IMR-90 (cell line): Measurements from ENCODE around the gene AHSG. TPM values are rescaled to one million over a fixed set of nuclear protein-coding genes. Genes with fewer than 3 reads are reported as not detected.

Experiments used
- ATAC-seq: fragments of 200-7000 bp; cut with Tn5 transposase; 2 replicates; pipeline ENCODE4 v1.9.1; 2020; ENCODE audit warnings: low read depth, mild to moderate bottlenecking, moderate library complexity
- BruUV-seq: library from RNA; stranded (reverse); fragments of 400-500 nt; replicated peaks from 2 replicates; lab custom pipeline; 2021; lab: Mats Ljungman, UMichigan
- CTCF ChIA-PET: fragments of 300-600 bp; formaldehyde crosslinking; extraction: SDS; loops from one replicate; lab custom pipeline; 2021; ENCODE audit warnings: antibody characterized with exemption; lab: Yijun Ruan, JAX
- POLR2A ChIA-PET: fragments of 300-600 bp; sonication (Branson Sonifier 250); formaldehyde crosslinking; loops from one replicate; lab custom pipeline; 2022; ENCODE audit warnings: antibody characterized with exemption; ENCODE audit not compliant: unreplicated experiment; lab: Charles Lee
- DNase-seq: peaks from one replicate; pipeline ENCODE4 v3.0.0; 2013
- H2AFZ ChIP-seq: replicated peaks from 2 replicates; pipeline ENCODE3; 2013; ENCODE audit warnings: low read length, mild to moderate bottlenecking; ENCODE audit not compliant: poor library complexity
- H2AK5ac ChIP-seq: 2 replicates; pipeline ENCODE4 v1.6.1; 2013; ENCODE audit warnings: low read depth, low read length, inconsistent platforms
- H2AK9ac ChIP-seq: replicated peaks from 2 replicates; pipeline ENCODE3; 2013; ENCODE audit warnings: mild to moderate bottlenecking, low read depth, low read length, moderate library complexity; ENCODE audit not compliant: poor library complexity
- H2BK120ac ChIP-seq: 2 replicates; pipeline ENCODE4 v1.6.1; 2013; ENCODE audit warnings: low read depth, low read length, inconsistent platforms
- H2BK15ac ChIP-seq: 3 replicates; pipeline ENCODE4 v1.6.1; 2013; ENCODE audit warnings: low read depth, low read length, inconsistent platforms
- H2BK20ac ChIP-seq: 2 replicates; pipeline ENCODE4 v1.6.1; 2013; ENCODE audit warnings: low read depth, mild to moderate bottlenecking, inconsistent platforms, low read length, moderate library complexity
- H2BK5ac ChIP-seq: 2 replicates; pipeline ENCODE4 v1.6.1; 2013; ENCODE audit warnings: mild to moderate bottlenecking, low read depth, low read length, inconsistent platforms; ENCODE audit not compliant: poor library complexity, severe bottlenecking
- H3K14ac ChIP-seq: replicated peaks from 2 replicates; pipeline ENCODE4 v1.6.1; 2013; ENCODE audit warnings: low read depth, low read length, inconsistent platforms
- H3K18ac ChIP-seq: 2 replicates; pipeline ENCODE4 v1.6.1; 2013; ENCODE audit warnings: low read depth, low read length, control low read depth
- H3K23ac ChIP-seq: 2 replicates; pipeline ENCODE4 v1.6.1; 2013; ENCODE audit warnings: low read depth, low read length, inconsistent platforms
- H3K27ac ChIP-seq: 2 replicates; pipeline ENCODE4 v1.5.1; 2013; ENCODE audit warnings: mild to moderate bottlenecking, control low read depth, low read length; ENCODE audit not compliant: insufficient read depth
- H3K27me3 ChIP-seq: 2 replicates; pipeline ENCODE4 v1.6.1; 2013; ENCODE audit warnings: low read length; ENCODE audit not compliant: control insufficient read depth, insufficient read depth
- H3K36me3 ChIP-seq: 2 replicates; pipeline ENCODE4 v1.6.1; 2013; ENCODE audit warnings: low read length, mixed read lengths; ENCODE audit not compliant: control insufficient read depth, insufficient read depth
- H3K4ac ChIP-seq: 2 replicates; pipeline ENCODE4 v1.6.1; 2013; ENCODE audit warnings: low read depth, low read length, inconsistent platforms
- H3K4me1 ChIP-seq: 2 replicates; pipeline ENCODE4 v1.6.1; 2013; ENCODE audit warnings: low read length, mixed read lengths; ENCODE audit not compliant: control insufficient read depth, insufficient read depth
- H3K4me2 ChIP-seq: 2 replicates; pipeline ENCODE4 v1.6.1; 2013; ENCODE audit warnings: low read depth, mild to moderate bottlenecking, control low read depth, low read length, moderate library complexity
- H3K4me3 ChIP-seq: 2 replicates; pipeline ENCODE4 v1.5.1; 2013; ENCODE audit warnings: low read depth, mild to moderate bottlenecking, control low read depth, low read length, moderate library complexity; ENCODE audit not compliant: insufficient read depth
- H3K56ac ChIP-seq: 2 replicates; pipeline ENCODE4 v1.6.1; 2013; ENCODE audit warnings: low read length, inconsistent platforms; ENCODE audit not compliant: insufficient read depth; ENCODE audit errors: extremely low read depth
- H3K79me1 ChIP-seq, 2 experiments: 2 replicates each; pipeline ENCODE4 v1.6.1; 2013; ENCODE audit warnings: low read length in 2 of 2, inconsistent platforms in 1 of 2, low read depth in 1 of 2
- H3K9ac ChIP-seq: 2 replicates; pipeline ENCODE4 v1.6.1; 2013; ENCODE audit warnings: low read depth, low read length, control low read depth
- H3K9me1 ChIP-seq: 2 replicates; pipeline ENCODE4 v1.6.1; 2013; ENCODE audit warnings: low read length, inconsistent platforms; ENCODE audit not compliant: insufficient read depth
- H3K9me3 ChIP-seq: 2 replicates; pipeline ENCODE4 v1.6.1; 2013; ENCODE audit warnings: low read length; ENCODE audit not compliant: control insufficient read depth, insufficient read depth
- H4K20me1 ChIP-seq: 2 replicates; pipeline ENCODE4 v1.6.1; 2013; ENCODE audit warnings: low read length, inconsistent platforms; ENCODE audit not compliant: insufficient read depth
- H4K5ac ChIP-seq: 2 replicates; pipeline ENCODE4 v1.6.1; 2013; ENCODE audit warnings: mild to moderate bottlenecking, low read depth, low read length, control low read depth
- H4K8ac ChIP-seq, 2 experiments: 2 replicates each; pipeline ENCODE4 v1.6.1; 2013; ENCODE audit warnings: low read depth in 2 of 2, low read length in 2 of 2, control low read depth in 1 of 2, inconsistent platforms in 1 of 2
- H4K91ac ChIP-seq: 2 replicates; pipeline ENCODE4 v1.6.1; 2013; ENCODE audit warnings: low read depth, low read length, inconsistent platforms; ENCODE audit not compliant: insufficient read depth
- BHLHE40 ChIP-seq: fragments of 150-350 bp; IDR thresholded peaks from 2 replicates; pipeline ENCODE4 v1.6.1; 2016; ENCODE audit warnings: mild to moderate bottlenecking, low read depth, low read length
- FOS ChIP-seq: fragments of 150-350 bp; IDR thresholded peaks from 2 replicates; pipeline ENCODE4 v1.6.1; 2016; ENCODE audit warnings: low read depth, low read length
- POLR2A ChIP-seq: IDR thresholded peaks from 2 replicates; pipeline ENCODE4 v1.6.1; 2012; ENCODE audit warnings: mild to moderate bottlenecking, low read depth, low read length
- RAD21 ChIP-seq: IDR thresholded peaks from 2 replicates; pipeline ENCODE4 v1.6.1; 2012; ENCODE audit warnings: low read length, improper control_type of control experiment
- RCOR1 ChIP-seq: IDR thresholded peaks from 2 replicates; pipeline ENCODE4 v1.6.1; 2012; ENCODE audit warnings: mild to moderate bottlenecking, low read length, improper control_type of control experiment; ENCODE audit not compliant: insufficient replicate concordance
- SMC3 ChIP-seq: fragments of 150-350 bp; IDR thresholded peaks from 2 replicates; pipeline ENCODE4 v1.6.1; 2016; ENCODE audit warnings: low read depth, mild to moderate bottlenecking, antibody characterized with exemption, low read length, moderate library complexity
- WGBS, 2 experiments: methylation state at CpG; one replicate each; pipeline versions ENCODE4 v1.1.5 to v1.1.7; 2013; ENCODE audit warnings: missing lambda C conversion rate in 2 of 2; ENCODE audit not compliant: insufficient read length in 1 of 2; ENCODE audit errors: extremely low coverage in 2 of 2; 5-methylcytosine and 5-hydroxymethylcytosine counted together
- dilution Hi-C: fragments of 300-500 bp; cut with HindIII; formaldehyde crosslinking; loops from one replicate; pipeline ENCODE4 v1.14.3; 2018; ENCODE audit warnings: low sequenced_read_pairs; ENCODE audit not compliant: unreplicated experiment
- in situ Hi-C: fragments of 300-500 bp; cut with MboI; formaldehyde crosslinking; loops from 3 replicates; pipeline ENCODE4 v1.14.3; 2019; ENCODE audit warnings: low sequenced_read_pairs, inconsistent platforms, mixed read lengths
- intact Hi-C: fragments of 100-400 bp; cut with micrococcal nuclease; formaldehyde crosslinking; loops from 2 replicates; pipeline ENCODE4 v1.10.0; 2022
- polyA plus RNA-seq, 3 experiments: library from polyadenylated mRNA; depleted of rRNA; stranded (reverse); fragments of >200 nt; gene quantifications; 2 replicates each; pipeline ENCODE4 v1.2.3, GENCODE V29; 2012; ENCODE audit warnings: low replicate concordance in 1 of 3
- total RNA-seq: library from RNA; depleted of rRNA; stranded (reverse); fragments of >200 nt; gene quantifications from 2 replicates; pipeline ENCODE4 v1.2.3, GENCODE V29; 2012
- TF ChIP-seq, protein P1 (sequence below): fragments of 150-350 bp; IDR thresholded peaks from 2 replicates; pipeline ENCODE4 v1.6.1; 2016; ENCODE audit warnings: low read depth, mild to moderate bottlenecking, low read length, moderate library complexity, borderline replicate concordance
- TF ChIP-seq, protein P2 (sequence below): conservative IDR thresholded peaks from 2 replicates; pipeline ENCODE4 v1.5.1; 2012; ENCODE audit warnings: mild to moderate bottlenecking, low read depth, low read length, improper control_type of control experiment

Gene AHSG
- total and polyA plus RNA-seq, 2 of the 4 experiments (the other 2 are of a cell fraction) = not detected

DNA sequence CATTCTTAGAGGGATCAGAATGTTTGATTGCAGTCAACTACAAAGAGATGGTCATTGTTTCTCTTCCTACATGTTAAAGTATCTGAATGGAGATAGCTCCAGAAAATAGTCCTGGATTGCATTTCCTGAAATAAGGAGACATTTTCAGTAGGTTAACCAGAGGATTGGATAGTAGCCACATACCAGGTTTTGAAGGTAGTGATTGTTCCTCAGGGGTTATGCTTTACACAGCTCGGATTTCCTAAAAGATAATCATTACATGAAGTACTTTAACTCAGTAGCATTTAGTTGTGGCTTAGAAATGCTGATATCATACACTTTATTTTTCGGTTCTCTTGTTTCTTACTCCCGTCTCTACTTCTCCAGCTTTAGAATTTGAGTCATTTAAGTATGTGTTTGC, 32.1 kb upstream of the AHSG start:
- no peak overlapping the region for H2BK5ac ChIP-seq
- no peaks in the 10 kb centered on the region for H3K9me1 ChIP-seq
- no peak overlapping the region for H2AFZ ChIP-seq
- H3K79me1 ChIP-seq = peaks cover 0 to 3% of the 10 kb centered on the region in 2 experiments; a peak in 2 of 4 replicates
- H3K14ac ChIP-seq = no peak overlapping the region
- TF ChIP-seq RAD21 = no peak
- no peak for TF ChIP-seq SMC3
- TF ChIP-seq POLR2A = no peak
- TF ChIP-seq RCOR1 = no peak
- no peak for TF ChIP-seq FOS
- TF ChIP-seq, protein P1, sequence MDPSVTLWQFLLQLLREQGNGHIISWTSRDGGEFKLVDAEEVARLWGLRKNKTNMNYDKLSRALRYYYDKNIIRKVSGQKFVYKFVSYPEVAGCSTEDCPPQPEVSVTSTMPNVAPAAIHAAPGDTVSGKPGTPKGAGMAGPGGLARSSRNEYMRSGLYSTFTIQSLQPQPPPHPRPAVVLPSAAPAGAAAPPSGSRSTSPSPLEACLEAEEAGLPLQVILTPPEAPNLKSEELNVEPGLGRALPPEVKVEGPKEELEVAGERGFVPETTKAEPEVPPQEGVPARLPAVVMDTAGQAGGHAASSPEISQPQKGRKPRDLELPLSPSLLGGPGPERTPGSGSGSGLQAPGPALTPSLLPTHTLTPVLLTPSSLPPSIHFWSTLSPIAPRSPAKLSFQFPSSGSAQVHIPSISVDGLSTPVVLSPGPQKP = no peak
- TF ChIP-seq, protein P2, sequence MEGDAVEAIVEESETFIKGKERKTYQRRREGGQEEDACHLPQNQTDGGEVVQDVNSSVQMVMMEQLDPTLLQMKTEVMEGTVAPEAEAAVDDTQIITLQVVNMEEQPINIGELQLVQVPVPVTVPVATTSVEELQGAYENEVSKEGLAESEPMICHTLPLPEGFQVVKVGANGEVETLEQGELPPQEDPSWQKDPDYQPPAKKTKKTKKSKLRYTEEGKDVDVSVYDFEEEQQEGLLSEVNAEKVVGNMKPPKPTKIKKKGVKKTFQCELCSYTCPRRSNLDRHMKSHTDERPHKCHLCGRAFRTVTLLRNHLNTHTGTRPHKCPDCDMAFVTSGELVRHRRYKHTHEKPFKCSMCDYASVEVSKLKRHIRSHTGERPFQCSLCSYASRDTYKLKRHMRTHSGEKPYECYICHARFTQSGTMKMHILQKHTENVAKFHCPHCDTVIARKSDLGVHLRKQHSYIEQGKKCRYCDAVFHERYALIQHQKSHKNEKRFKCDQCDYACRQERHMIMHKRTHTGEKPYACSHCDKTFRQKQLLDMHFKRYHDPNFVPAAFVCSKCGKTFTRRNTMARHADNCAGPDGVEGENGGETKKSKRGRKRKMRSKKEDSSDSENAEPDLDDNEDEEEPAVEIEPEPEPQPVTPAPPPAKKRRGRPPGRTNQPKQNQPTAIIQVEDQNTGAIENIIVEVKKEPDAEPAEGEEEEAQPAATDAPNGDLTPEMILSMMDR = no peak
- TF ChIP-seq BHLHE40 = no peak
- no peaks in the 10 kb centered on the region for H4K20me1 ChIP-seq
- H3K9ac ChIP-seq = no peak overlapping the region
- intact Hi-C loops = no loop called here
- no peaks in the 10 kb centered on the region for H3K9me3 ChIP-seq
- no peak overlapping the region for H2AK9ac ChIP-seq
- H2AK5ac ChIP-seq = no peak overlapping the region
- H3K4me1 ChIP-seq = no peaks in the 10 kb centered on the region; the same call in 1 of the 2 replicates
- no peak overlapping the region for H3K27ac ChIP-seq
- dilution Hi-C loops = no loop called here
- H4K8ac ChIP-seq = no peak overlapping the region
- H2BK120ac ChIP-seq = no peak overlapping the region
- no CpG with 5 or more reads among the region's 3 CpGs for WGBS, 2 experiments
- ChIA-PET CTCF (interaction anchor here (1.0 kb wide), 2 partner anchors 9 to 36 kb away, joined by 3 to 6 read pairs; no protein-coding TSS in a partner anchor), POLR2A (no interaction called here)
- in situ Hi-C loops = no loop called here
- no peak overlapping the region for H3K23ac ChIP-seq
- H3K4me3 ChIP-seq = no peak overlapping the region
- BruUV-seq = no TSS peak
- no peak overlapping the region for H3K18ac ChIP-seq
- ATAC-seq = no peak
- no peak overlapping the region for H4K91ac ChIP-seq
- H3K4me2 ChIP-seq = no peak overlapping the region
- no peak overlapping the region for H2BK20ac ChIP-seq
- H4K5ac ChIP-seq = no peak overlapping the region
- no peak overlapping the region for H3K4ac ChIP-seq
- peaks cover 24% of the 10 kb centered on the region for H3K36me3 ChIP-seq
- no peak overlapping the region for H3K56ac ChIP-seq
- H2BK15ac ChIP-seq = no peak overlapping the region
- H3K27me3 ChIP-seq = no peaks in the 10 kb centered on the region
- no peak for DNase-seq
